Activated CD8-positive, alpha-beta memory T cell treated with anti-CD3 and anti-CD28 coated beads, Interleukin-2, amount 50 U/mL, for 1 hour (primary cell): ENCODE results near the gene ANKRD55.
"Not testable (repeated sequence)": the region's sequence is repeated elsewhere in the genome, so short reads cannot be mapped to it uniquely, and the experiment has no call there.

Source experiments
- DNase-seq: peaks from one replicate; pipeline ENCODE4 v3.0.0-alpha.2; 2020; ENCODE audit errors: extremely low read depth

Gene ANKRD55

DNA sequence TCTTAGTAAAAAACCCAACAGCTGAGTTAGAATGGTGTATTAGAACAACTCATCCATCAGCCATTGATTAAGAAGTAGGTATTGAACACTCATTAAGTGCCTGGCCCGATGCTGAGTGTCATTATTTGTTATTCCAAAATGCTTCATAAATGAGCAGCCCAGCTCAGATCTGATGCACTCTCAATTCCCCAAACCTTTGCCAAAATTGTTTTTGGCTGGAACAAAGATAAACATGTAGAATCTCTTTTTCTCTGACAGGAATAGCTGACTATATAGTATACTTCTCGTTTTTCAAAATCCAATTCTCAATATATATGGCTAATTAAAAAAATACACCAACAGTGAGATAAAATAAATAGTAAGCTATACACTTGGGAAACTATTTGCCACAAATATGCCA is 20.0 kb upstream of the ANKRD55 start:
- no peak for DNase-seq

DNA sequence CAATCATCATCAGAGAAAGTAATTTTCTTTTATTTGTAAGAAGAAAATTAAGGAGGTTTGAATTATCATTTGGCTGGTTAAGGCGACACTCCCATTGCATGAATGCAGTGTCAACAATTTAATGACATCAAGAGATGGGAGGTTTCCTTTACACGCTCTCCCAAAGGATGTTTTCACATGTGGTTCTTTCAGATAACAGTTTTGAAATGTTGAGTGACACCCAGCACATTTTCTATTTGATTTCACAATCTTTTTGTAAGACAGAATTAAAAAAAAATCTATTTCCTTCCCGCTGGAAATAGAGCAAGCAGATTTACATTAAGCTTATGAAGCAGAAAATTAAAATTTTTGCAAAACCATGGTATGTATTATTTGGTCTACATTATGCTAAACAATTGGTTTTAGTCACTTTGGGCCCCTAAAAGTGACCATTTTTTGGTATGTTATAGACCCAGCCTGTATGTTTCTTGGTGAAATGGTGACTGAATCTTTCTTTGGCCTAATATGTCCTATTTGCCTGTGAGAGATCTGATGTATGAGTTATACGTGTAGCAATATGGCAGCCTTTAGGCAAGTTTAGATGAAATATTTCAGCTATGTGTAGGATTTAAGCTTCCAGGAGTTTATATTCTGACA is 18.9 kb upstream of the ANKRD55 start:
- DNase-seq, result no peak

GRCh38 chr5:56251440-56251839 is 18.3 kb upstream of the ANKRD55 start:
- DNase-seq, result no peak

- no peak for DNase-seq
These were observed 16.9 kb upstream of the ANKRD55 start for GRCh38 chr5:56250011-56250410.

GRCh38 chr5:56249085-56249484 is 16.0 kb upstream of the ANKRD55 start:
- DNase-seq, result not testable (repeated sequence)

DNA sequence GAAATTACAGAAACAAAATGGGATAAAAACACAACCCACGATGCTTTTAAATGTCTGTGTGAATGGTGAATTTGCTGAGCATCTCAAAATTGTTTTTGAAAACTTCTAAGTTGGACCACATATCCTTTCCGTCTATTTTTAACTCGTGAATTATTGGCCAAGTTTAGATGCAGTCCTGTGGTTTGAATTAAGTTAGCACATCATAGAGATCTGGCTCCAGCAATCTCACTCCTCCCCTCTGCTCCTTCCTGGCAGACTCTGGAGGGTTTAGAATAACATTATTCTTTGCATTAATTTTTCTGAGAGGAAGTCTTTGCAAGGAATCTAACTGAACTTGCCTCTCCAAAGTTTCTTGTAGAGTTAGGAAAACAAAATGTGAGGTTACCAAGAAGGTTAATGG is 14.5 kb upstream of the ANKRD55 start:
- DNase-seq, result no peak

GRCh38 chr5:56246769-56247168 is 13.6 kb upstream of the ANKRD55 start:
- no peak for DNase-seq

DNA sequence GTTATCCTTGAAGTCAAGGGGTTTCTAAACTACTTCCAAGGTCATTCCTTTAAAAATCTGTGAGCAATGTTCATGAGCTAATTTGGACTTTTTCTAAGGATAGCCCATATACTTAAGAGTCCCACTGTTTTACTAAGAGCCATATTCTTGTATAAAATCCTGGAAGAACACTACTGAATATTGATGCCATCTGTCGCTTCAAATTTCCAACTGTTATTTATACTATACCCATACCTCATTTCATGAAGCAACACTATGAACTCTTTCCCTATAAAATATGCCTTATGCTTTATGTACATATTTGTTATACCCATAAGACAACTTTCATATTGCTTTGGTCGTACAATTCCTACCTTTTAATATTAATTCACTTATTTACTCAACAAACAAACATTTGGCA is 12.4 kb upstream of the ANKRD55 start:
- no peak for DNase-seq

DNA sequence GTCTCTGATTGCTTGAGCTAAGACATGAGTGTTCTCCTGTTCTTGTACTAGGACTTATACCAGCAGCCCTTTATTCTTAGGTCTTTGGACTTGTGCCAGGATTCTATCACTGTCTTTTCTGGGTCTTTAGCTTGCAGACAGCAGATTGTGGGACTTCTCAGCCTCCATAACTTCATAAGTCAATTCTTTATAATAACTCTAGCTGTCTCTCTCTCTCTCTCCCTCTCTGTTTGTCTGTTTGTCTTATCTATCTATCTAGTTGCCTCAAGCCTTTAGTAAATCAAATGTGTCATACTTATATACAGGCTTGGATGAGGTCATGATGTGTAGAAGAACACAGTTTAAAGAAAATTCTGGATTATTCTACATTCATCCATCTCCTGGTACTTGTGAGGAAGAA is 11.5 kb upstream of the ANKRD55 start:
- DNase-seq, result no peak

DNA sequence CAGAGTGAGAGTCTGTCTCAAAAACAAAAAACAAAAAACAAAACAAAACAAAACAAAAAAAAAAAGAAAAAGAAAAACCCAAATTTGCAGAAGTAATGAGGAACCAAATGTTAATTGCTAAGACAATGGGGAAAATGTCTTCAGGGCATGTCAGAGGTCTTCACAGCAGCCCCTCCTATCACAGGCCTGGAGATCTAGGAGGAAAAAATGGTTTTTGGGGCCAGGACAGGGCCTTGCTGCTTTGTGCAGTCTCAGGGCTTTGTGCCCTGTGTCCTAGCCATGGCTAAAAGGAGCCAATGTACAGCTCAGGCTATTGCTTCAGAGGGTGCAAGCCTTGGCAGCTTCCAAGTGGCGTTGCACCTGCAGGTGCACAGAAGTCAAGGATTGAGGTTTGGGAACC is 9.1 kb upstream of the ANKRD55 start:
- not testable (repeated sequence) for DNase-seq

DNA sequence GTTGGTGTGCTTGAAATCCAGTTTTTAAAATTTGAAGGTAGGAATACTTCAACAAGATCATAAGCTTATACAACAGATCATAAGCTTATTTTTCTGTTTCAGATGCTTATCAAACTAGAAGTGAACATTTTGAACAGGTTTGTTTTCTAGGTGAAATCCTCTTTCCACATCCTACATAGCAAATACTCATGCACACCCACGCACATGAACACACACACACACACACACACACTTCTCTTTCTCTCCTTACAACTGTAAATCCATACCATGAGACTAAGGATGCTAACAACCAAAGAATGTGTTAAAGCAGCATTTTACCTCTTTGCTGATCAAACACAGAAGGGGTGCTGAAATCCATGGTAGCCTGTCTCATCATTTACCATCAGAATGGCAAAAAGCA is 592 bp downstream of the ANKRD55 start:
- no peak for DNase-seq

DNA sequence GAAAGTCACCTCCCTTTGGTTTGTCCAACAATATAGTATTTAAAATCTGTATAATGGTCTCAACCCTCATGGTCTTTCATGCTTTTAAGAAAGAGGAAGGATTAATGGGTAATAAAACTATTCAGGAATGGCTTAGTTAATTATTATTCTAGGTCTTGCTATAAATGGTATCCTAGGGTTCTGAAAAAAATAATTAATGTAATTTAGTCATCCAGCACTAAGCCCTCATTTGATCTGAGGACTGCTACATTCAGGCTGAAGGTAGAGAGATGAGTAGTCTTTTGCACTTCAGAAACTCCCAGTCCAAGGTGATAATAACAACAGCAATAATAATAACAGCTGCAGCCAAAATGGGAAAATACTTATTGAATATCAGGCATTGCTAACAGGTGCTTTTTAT is 2.6 kb downstream of the ANKRD55 start:
- no peak for DNase-seq

- DNase-seq, result no peak
These were observed 4.0 kb downstream of the ANKRD55 start for GRCh38 chr5:56229111-56229510.

DNA sequence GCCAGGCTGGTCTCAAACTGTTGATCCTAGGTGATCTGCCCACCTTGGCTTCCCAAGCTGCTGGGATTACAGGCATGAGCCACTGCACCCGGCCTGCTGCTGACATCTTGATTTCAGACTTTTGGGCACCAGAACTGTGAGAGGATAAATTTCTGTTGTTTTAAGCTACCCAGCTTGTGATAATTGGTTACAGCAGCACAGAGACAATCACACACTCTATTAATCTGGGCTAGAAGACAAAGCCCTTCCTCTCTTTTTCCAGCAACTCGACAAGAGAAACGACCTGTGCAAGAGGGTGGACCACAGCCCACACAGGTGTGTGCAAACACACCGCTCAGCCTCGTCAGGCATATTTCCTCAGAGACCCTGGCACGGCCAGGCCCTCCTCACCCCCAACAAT is 4.5 kb downstream of the ANKRD55 start:
- DNase-seq, result no peak

DNA sequence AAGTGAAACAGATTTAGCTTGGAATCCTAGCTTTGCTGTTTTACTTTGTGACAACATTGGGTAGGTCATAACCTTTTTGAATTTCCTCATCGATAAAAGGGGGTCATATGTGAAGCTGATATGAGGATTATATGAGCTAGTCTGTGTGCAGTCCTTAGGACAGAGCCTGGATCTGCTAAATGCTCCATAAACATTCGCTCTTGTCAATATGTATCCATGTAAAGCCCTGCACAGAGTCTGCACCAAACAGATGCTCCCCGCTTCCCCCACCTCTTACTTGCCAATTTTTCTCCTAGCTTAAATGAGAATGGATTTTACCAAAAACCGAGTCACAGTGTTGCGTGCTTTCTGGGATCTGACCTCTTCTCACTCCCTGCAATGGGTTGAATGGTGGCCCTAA is 5.4 kb downstream of the ANKRD55 start:
- DNase-seq, result no peak

- DNase-seq, result not testable (repeated sequence)
These were observed 9.8 kb downstream of the ANKRD55 start for GRCh38 chr5:56223298-56223697.

GRCh38 chr5:56221601-56222000 is 11.5 kb downstream of the ANKRD55 start:
- not testable (repeated sequence) for DNase-seq

- no peak for DNase-seq
These were observed 17.9 kb downstream of the ANKRD55 start for GRCh38 chr5:56215019-56215830.

- DNase-seq, result not testable (repeated sequence)
These were observed 19.1 kb downstream of the ANKRD55 start for GRCh38 chr5:56213886-56214535.

DNA sequence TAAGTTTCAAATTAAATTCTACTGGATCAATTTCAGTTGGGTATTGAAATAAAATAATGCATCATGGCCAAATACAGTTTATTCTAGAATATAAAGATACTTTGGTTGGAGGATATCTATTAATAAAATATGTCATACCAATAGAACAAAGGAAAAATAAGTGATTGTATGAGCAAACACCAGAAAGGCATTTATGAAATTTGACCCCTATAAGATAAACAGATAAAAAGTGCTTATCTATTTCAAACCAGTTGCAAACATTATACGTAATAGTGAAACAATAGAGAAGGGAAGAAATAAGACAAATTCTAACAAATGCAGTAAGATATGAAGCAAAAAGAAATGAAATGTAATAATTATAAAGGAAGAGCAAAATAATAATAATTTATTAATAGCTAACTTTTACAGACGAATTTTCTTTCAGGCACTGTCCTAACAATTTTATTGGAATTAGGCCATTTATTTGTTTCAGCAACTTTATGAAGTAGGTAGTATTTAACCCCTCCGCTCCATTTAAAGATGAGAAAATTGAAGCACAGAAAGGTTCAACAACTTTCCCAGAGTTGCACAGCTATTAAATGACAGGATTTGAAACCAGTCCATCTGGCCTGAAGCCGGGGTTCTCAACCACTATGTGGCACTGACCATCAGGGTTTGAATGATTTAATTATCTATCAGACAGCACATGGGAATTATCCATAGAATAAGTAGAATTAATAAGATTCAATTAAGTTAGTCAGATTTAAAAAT is 20.8 kb downstream of the ANKRD55 start:
- no peak for DNase-seq

DNA sequence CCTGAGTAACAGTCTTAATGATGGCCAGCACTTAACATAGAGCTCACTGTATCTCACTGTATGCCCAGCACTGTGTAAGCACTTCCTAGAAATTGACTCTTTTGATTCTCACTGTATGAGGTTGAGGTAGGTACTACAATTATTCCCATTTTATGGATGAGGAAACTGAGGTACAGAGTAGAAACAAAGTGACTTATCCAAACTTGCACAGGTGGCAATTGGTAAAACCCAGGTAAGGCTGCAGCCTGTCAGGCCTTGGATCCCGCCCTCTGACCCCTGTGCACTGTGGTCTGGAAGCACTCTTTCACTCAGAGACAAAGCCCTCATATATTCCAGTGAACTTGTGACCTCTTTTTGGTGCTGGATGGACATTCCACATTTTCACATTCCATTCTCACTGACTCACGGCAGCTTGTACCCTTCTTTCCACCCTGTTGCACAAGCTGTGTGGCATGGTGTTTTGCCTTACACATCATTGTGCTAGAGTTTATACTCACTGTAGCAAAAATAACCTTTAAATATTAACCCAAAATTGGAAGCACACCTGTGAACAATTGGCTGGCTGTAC is 21.7 kb downstream of the ANKRD55 start:
- DNase-seq, result no peak

GRCh38 chr5:56208681-56209080 is 24.4 kb downstream of the ANKRD55 start:
- no peak for DNase-seq
